Neuronal stem cell (in vitro differentiated cells): ENCODE measurements around the gene TMTC2.
"Not testable (repeated sequence)": the region's sequence is repeated elsewhere in the genome, so short reads cannot be mapped to it uniquely, and the experiment has no call there.

Experiments
- DNase-seq: peaks from one replicate; pipeline ENCODE4 v3.0.0-alpha.2; 2013; ENCODE audit warnings: low spot score
- H2AFZ ChIP-seq: one replicate; pipeline ENCODE4 v1.6.1; 2013; ENCODE audit warnings: mild to moderate bottlenecking, low read length, inconsistent platforms
- H2AK5ac ChIP-seq: 2 replicates; pipeline ENCODE4 v1.6.1; 2013; ENCODE audit warnings: low read depth, mild to moderate bottlenecking, inconsistent platforms, low read length, moderate library complexity, mixed read lengths
- H2BK120ac ChIP-seq: 2 replicates; pipeline ENCODE4 v1.6.1; 2013; ENCODE audit warnings: low read depth, mild to moderate bottlenecking, inconsistent platforms, low read length, moderate library complexity, mixed read lengths
- H2BK12ac ChIP-seq: one replicate; pipeline ENCODE4 v1.6.1; 2013; ENCODE audit warnings: low read length, inconsistent platforms
- H2BK15ac ChIP-seq: 2 replicates; pipeline ENCODE4 v1.6.1; 2013; ENCODE audit warnings: mild to moderate bottlenecking, low read length, inconsistent platforms, mixed read lengths
- H2BK5ac ChIP-seq: one replicate; pipeline ENCODE4 v1.6.1; 2013; ENCODE audit warnings: inconsistent platforms, mild to moderate bottlenecking, low read length, moderate library complexity
- H3K14ac ChIP-seq: one replicate; pipeline ENCODE4 v1.6.1; 2013; ENCODE audit warnings: low read length, inconsistent platforms
- H3K18ac ChIP-seq: 2 replicates; pipeline ENCODE4 v1.6.1; 2013; ENCODE audit warnings: low read length, inconsistent platforms
- H3K23ac ChIP-seq: 2 replicates; pipeline ENCODE4 v1.6.1; 2013; ENCODE audit warnings: low read depth, mild to moderate bottlenecking, mixed read lengths, low read length, inconsistent platforms; ENCODE audit not compliant: poor library complexity
- H3K27ac ChIP-seq: replicated peaks from 3 replicates; pipeline ENCODE4 v1.5.1; 2013; ENCODE audit warnings: low read length, inconsistent platforms
- H3K27me3 ChIP-seq, 3 experiments: 2 replicates each; pipeline ENCODE4 v1.6.1; 2013; ENCODE audit warnings: low read length in 3 of 3, mild to moderate bottlenecking in 2 of 3, inconsistent platforms in 1 of 3, low read depth in 1 of 3, mixed read lengths in 1 of 3, moderate library complexity in 1 of 3; ENCODE audit not compliant: control insufficient read depth in 3 of 3, insufficient read depth in 3 of 3
- H3K36me3 ChIP-seq, 2 donors: replicated peaks in 1 of 2; 2 replicates each; pipeline ENCODE4 v1.6.1; 2013; ENCODE audit warnings: low read length in 2 of 2; ENCODE audit not compliant: control insufficient read depth in 2 of 2, insufficient read depth in 2 of 2
- H3K4ac ChIP-seq: 2 replicates; pipeline ENCODE4 v1.6.1; 2013; ENCODE audit warnings: inconsistent platforms, mild to moderate bottlenecking, low read length, moderate library complexity
- H3K4me1 ChIP-seq, 2 donors: 1 replicate in 1 of 2; 2 replicates in 1 of 2; pipeline ENCODE4 v1.6.1; 2013; ENCODE audit warnings: low read length in 2 of 2, low read depth in 1 of 2; ENCODE audit not compliant: control insufficient read depth in 2 of 2, insufficient read depth in 1 of 2
- H3K4me2 ChIP-seq: one replicate; pipeline ENCODE4 v1.6.1; 2013; ENCODE audit warnings: mild to moderate bottlenecking, low read length, inconsistent platforms; ENCODE audit not compliant: insufficient read depth, poor library complexity, severe bottlenecking
- H3K4me3 ChIP-seq, 2 donors: 2 replicates each; pipeline ENCODE4 v1.5.1; 2013; ENCODE audit warnings: low read length in 2 of 2, mild to moderate bottlenecking in 2 of 2, inconsistent platforms in 1 of 2, moderate library complexity in 1 of 2
- H3K79me1 ChIP-seq: one replicate; pipeline ENCODE4 v1.6.1; 2013; ENCODE audit warnings: low read depth, mild to moderate bottlenecking, inconsistent platforms, low read length, moderate library complexity
- H3K9ac ChIP-seq: one replicate; pipeline ENCODE4 v1.6.1; 2013; ENCODE audit warnings: mild to moderate bottlenecking, low read depth, low read length, inconsistent platforms; ENCODE audit not compliant: poor library complexity
- H3K9me3 ChIP-seq, 2 donors: replicated peaks in 1 of 2; 2 replicates each; pipeline versions ENCODE3 to v1.6.1; 2013; ENCODE audit warnings: low read length in 2 of 2, mild to moderate bottlenecking in 2 of 2, inconsistent platforms in 1 of 2, low read depth in 1 of 2, mixed read lengths in 1 of 2, moderate library complexity in 1 of 2; ENCODE audit not compliant: control insufficient read depth in 2 of 2, insufficient read depth in 1 of 2
- H4K8ac ChIP-seq: one replicate; pipeline ENCODE4 v1.6.1; 2013; ENCODE audit warnings: low read depth, mild to moderate bottlenecking, inconsistent platforms, low read length, moderate library complexity
- H4K91ac ChIP-seq: one replicate; pipeline ENCODE4 v1.6.1; 2013; ENCODE audit warnings: low read length, low read depth, mild to moderate bottlenecking, inconsistent platforms; ENCODE audit not compliant: poor library complexity
- WGBS, 2 donors: extraction: QIAGEN DNeasy Blood & Tissue Kit; methylation state at CpG; one replicate each; pipeline ENCODE4 v1.1.7; 2013; ENCODE audit warnings: missing lambda C conversion rate in 2 of 2, mixed read lengths in 1 of 2; ENCODE audit not compliant: insufficient read length in 2 of 2, insufficient replicate concordance in 1 of 2; ENCODE audit errors: extremely low coverage in 2 of 2; 5-methylcytosine and 5-hydroxymethylcytosine counted together

The TMTC2 gene

GRCh38 chr12:82757656-82758055 is 71.0 kb downstream of the TMTC2 start:
- no peak overlapping the region for H3K4me3 ChIP-seq
- no peak overlapping the region for H3K27ac ChIP-seq
- no CpG with 5 or more reads among the region's 1 CpG for WGBS, 2 donors

GRCh38 chr12:82758749-82759330 is 72.1 kb downstream of the TMTC2 start:
- no peak overlapping the region for H2AFZ ChIP-seq
- no peak overlapping the region for H3K23ac ChIP-seq
- H3K79me1 ChIP-seq: no peaks in the 10 kb centered on the region
- H3K9ac ChIP-seq: no peak overlapping the region
- H3K4ac ChIP-seq: no peak overlapping the region
- WGBS, 2 donors: no CpG with 5 or more reads among the region's 3 CpGs
- no peak overlapping the region for H4K8ac ChIP-seq
- H3K9me3 ChIP-seq: peaks cover 0 to 5% of the 10 kb centered on the region in 2 donors
- H2BK5ac ChIP-seq: no peak overlapping the region
- H3K18ac ChIP-seq: no peak overlapping the region
- H3K36me3 ChIP-seq: peaks cover 0 to 42% of the 10 kb centered on the region in 2 donors
- no peak overlapping the region for H2AK5ac ChIP-seq
- no peak overlapping the region for H3K27ac ChIP-seq
- no peaks in the 10 kb centered on the region for H3K27me3 ChIP-seq
- H2BK120ac ChIP-seq: no peak overlapping the region
- no peak overlapping the region for H3K14ac ChIP-seq
- H4K91ac ChIP-seq: no peak overlapping the region
- H2BK15ac ChIP-seq: no peak overlapping the region
- no peak overlapping the region for H2BK12ac ChIP-seq
- DNase-seq: no peak
- peaks cover 2 to 16% of the 10 kb centered on the region in 2 donors for H3K4me1 ChIP-seq
- H3K4me2 ChIP-seq: no peak overlapping the region
- no peak overlapping the region for H3K4me3 ChIP-seq

More at GRCh38 chr12:82757656-82758055, 71.0 kb downstream of the TMTC2 start:
- H3K18ac ChIP-seq: no peak overlapping the region
- H2BK5ac ChIP-seq: no peak overlapping the region
- H2BK12ac ChIP-seq: no peak overlapping the region
- no peak overlapping the region for H2AK5ac ChIP-seq
- peaks cover 2 to 16% of the 10 kb centered on the region in 2 donors for H3K4me1 ChIP-seq
- no peak overlapping the region for H2BK120ac ChIP-seq
- H2BK15ac ChIP-seq: no peak overlapping the region
- no peaks in the 10 kb centered on the region for H3K27me3 ChIP-seq
- H3K4ac ChIP-seq: no peak overlapping the region
- H4K91ac ChIP-seq: no peak overlapping the region
- peaks cover 0 to 5% of the 10 kb centered on the region in 2 donors for H3K9me3 ChIP-seq
- no peak overlapping the region for H4K8ac ChIP-seq
- no peak overlapping the region for H3K9ac ChIP-seq
- no peak overlapping the region for H2AFZ ChIP-seq
- H3K36me3 ChIP-seq: peaks cover 0 to 35% of the 10 kb centered on the region in 2 donors
- H3K4me2 ChIP-seq: no peak overlapping the region
- no peak for DNase-seq
- no peak overlapping the region for H3K23ac ChIP-seq
- no peaks in the 10 kb centered on the region for H3K79me1 ChIP-seq
- H3K14ac ChIP-seq: no peak overlapping the region

GRCh38 chr12:82760423-82760822 is 73.7 kb downstream of the TMTC2 start:
- H2AFZ ChIP-seq: no peak overlapping the region
- H3K27ac ChIP-seq: no peak overlapping the region
- H3K18ac ChIP-seq: no peak overlapping the region
- no peak overlapping the region for H2BK12ac ChIP-seq
- H3K9ac ChIP-seq: no peak overlapping the region
- no peak overlapping the region for H3K23ac ChIP-seq
- peaks cover 0 to 5% of the 10 kb centered on the region in 2 donors for H3K9me3 ChIP-seq
- H3K14ac ChIP-seq: no peak overlapping the region
- H3K79me1 ChIP-seq: no peaks in the 10 kb centered on the region
- no peak overlapping the region for H3K4ac ChIP-seq
- no peak overlapping the region for H3K4me3 ChIP-seq
- H3K27me3 ChIP-seq: no peaks in the 10 kb centered on the region
- H3K4me2 ChIP-seq: no peak overlapping the region
- H4K8ac ChIP-seq: no peak overlapping the region
- no peak overlapping the region for H4K91ac ChIP-seq
- H2BK15ac ChIP-seq: no peak overlapping the region
- peaks cover 2 to 10% of the 10 kb centered on the region in 2 donors for H3K4me1 ChIP-seq
- no peak for DNase-seq
- no peak overlapping the region for H2AK5ac ChIP-seq
- WGBS, 2 donors: no CpG with 5 or more reads among the region's 3 CpGs
- peaks cover 0 to 58% of the 10 kb centered on the region in 2 donors for H3K36me3 ChIP-seq
- no peak overlapping the region for H2BK120ac ChIP-seq
- H2BK5ac ChIP-seq: no peak overlapping the region

GRCh38 chr12:82765206-82765605 is 78.5 kb downstream of the TMTC2 start:
- H3K18ac ChIP-seq, H3K9ac ChIP-seq, H2BK15ac ChIP-seq, H3K4me3 ChIP-seq, H3K27ac ChIP-seq, H3K4ac ChIP-seq, DNase-seq, H3K79me1 ChIP-seq, H3K9me3 ChIP-seq, H2BK120ac ChIP-seq, H3K27me3 ChIP-seq, H3K23ac ChIP-seq, H3K14ac ChIP-seq, H3K4me2 ChIP-seq, H2BK12ac ChIP-seq, H3K4me1 ChIP-seq, H2AFZ ChIP-seq, H2AK5ac ChIP-seq, H2BK5ac ChIP-seq, H4K91ac ChIP-seq, H4K8ac ChIP-seq: not testable (repeated sequence)
- no CpG with 5 or more reads among the region's 7 CpGs for WGBS, 2 donors
- H3K36me3 ChIP-seq: peaks cover 0 to 74% of the 10 kb centered on the region in 2 donors
